H54 (cell line): Measurements from ENCODE around the gene ADGRG3.
A peak's percentile ranks its signal among the peaks of the same experiment; 100 is the strongest.

ENCODE experiments used
- DNase-seq: peaks from one replicate; pipeline ENCODE4 v3.0.0; 2011; ENCODE audit warnings: low spot score, mixed read lengths; ENCODE audit not compliant: insufficient read length
- FAIRE-seq: peaks from 3 replicates; lab custom pipeline; 2011; peaks lifted over from hg19 to GRCh38; lab: Jason Lieb, UNC
- POLR2A ChIP-seq: IDR thresholded peaks from 2 replicates; pipeline ENCODE4 v1.6.1; 2011; ENCODE audit warnings: low read depth, mild to moderate bottlenecking, low read length

Gene ADGRG3

GRCh38 chr16:57647136-57647875 is 20.8 kb upstream of the ADGRG3 start:
- DNase-seq: no peak
- FAIRE-seq: no peak
- TF ChIP-seq POLR2A: no peak

GRCh38 chr16:57648125-57648524 is 20.0 kb upstream of the ADGRG3 start:
- DNase-seq (no peak), FAIRE-seq (no peak)
- TF ChIP-seq POLR2A: no peak

GRCh38 chr16:57648581-57649442 is 19.3 kb upstream of the ADGRG3 start:
- FAIRE-seq (no peak), DNase-seq (peak; percentile 77)
- TF ChIP-seq POLR2A: no peak

- FAIRE-seq (no peak), DNase-seq (no peak)
- no peak for TF ChIP-seq POLR2A
Measured at GRCh38 chr16:57649443-57649751, 18.7 kb upstream of the ADGRG3 start.

DNA sequence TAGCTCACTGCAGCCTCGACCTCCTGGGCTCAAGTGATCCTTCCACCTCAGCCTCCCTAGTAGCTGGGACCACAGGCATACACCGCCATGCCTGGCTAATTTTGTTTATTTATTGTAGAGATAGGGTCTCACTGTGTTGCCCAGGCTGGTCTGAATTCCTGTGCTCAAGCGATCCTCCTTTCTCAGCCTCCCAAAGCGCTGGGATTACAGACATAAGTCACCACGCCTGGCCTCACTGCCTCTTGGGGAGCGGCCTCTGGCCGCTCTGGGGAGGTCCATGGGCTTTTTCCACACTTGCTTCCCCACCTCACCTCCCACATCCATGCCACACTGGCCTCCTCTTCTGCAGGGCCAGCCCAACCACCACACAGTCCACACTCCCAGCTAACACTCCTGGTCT is 18.3 kb upstream of the ADGRG3 start:
- DNase-seq: no peak
- FAIRE-seq: no peak
- TF ChIP-seq POLR2A: no peak

DNA sequence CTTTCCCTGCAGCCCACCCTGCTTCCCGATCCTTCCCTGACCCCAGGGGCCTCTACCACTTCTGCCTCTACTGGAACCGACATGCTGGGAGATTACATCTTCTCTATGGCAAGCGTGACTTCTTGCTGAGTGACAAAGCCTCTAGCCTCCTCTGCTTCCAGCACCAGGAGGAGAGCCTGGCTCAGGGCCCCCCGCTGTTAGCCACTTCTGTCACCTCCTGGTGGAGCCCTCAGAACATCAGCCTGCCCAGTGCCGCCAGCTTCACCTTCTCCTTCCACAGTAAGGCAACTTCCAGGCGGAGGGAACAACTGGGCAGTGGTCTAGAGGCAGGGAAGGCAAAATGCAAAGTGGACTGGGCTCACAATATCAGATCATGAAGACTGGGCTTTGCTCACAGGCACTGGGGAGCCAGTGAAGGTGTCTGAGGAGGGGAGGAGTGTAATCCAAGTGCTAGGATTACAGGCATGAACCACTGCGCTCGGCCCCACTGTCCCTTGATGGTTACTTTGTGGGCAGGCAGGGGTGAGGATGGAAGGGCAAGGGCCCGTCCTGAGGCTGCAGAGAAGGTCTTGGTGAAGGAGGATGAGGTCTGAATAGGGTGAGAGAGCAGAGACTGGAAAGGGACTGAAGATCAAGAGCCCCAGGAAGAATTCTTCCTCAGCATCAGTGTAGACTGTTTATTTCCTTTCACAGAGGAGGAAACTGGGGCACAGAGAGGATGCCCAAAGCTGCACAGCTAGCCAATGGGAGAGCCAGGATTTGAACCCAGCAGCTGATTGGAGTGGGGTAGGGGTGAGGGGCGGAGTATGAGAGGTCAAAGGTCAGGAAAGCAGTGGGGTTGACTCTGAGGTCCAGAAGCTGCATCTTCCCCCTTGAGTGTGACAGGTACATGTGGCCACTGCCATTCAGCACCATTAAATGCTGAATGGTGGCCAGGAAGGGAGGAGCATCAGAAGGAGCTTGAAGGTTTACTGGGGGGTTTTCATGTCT is 16.5 kb upstream of the ADGRG3 start:
- FAIRE-seq: no peak
- no peak for DNase-seq
- no peak for TF ChIP-seq POLR2A

GRCh38 chr16:57652695-57653471 is 15.2 kb upstream of the ADGRG3 start:
- DNase-seq (no peak), FAIRE-seq (no peak)
- TF ChIP-seq POLR2A: no peak

DNA sequence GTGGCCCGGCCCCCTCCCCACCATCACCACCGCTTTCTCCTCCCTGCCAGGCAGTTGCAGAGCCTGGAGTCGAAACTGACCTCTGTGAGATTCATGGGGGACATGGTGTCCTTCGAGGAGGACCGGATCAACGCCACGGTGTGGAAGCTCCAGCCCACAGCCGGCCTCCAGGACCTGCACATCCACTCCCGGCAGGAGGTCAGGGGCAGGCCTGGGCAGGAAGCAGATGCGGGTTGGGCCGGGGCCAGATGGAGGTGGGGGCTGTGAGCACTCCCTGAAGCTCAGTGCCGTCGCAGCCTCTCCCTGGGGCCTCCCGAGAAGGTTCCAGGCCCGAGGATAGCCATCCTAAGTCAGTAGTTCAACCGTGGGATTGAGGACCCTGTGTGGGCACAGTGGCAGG is 14.2 kb upstream of the ADGRG3 start:
- DNase-seq (no peak), FAIRE-seq (no peak)
- TF ChIP-seq POLR2A: no peak

DNA sequence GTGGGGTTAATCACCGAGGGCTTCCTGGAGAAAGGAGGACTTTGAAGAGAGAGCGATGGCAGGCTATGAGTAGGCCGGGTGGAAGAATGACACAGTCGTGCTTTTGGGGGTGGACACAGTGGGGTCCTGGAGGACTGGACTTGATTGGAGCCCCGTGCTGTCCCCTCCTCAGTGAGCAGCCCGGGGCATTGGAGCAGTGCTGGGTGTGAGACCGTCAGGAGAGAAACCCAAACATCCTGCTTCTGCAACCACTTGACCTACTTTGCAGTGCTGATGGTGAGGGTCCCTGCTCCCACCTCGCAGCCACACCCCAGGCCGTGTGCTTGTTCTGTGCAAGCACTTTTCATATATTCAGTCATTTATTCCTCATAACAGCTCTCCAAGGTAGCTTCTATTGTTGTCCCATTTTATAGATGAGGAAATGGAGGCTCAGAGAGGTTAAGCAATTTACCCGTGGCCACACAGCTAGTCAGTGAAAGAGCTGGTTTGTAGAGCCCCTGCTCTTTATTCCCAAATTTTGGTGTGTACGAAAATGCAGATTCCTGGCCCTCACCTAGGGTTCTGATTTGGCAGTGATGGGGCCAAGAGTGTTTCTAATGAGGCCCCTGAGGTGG is 11.7 kb upstream of the ADGRG3 start:
- DNase-seq (no peak), FAIRE-seq (no peak)
- no peak for TF ChIP-seq POLR2A

DNA sequence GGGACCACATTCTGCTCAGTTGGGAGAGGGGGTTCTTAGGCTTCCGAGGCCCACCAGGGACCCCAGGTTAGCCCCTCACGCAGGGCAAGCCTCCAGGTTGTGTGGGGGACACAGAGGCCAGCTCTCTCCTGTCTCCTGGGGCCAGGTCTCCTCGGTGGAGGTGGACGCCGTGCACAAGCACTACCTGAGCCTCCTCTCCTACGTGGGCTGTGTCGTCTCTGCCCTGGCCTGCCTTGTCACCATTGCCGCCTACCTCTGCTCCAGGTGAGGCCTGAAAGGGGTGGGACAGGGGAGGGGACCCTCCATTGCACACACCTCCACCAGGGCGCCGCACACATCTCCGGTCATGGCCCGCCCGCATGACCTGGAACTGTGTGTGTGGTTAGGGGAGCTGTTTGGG is 10.9 kb upstream of the ADGRG3 start:
- TF ChIP-seq POLR2A: no peak
- FAIRE-seq: no peak
- DNase-seq: no peak

- FAIRE-seq (no peak), DNase-seq (no peak)
- TF ChIP-seq POLR2A: no peak
Measured at GRCh38 chr16:57658130-57658877, 9.8 kb upstream of the ADGRG3 start.
